ENCODE results near the gene PACS2.

Gene PACS2

GRCh38 chr14:105397350-105397931 is 82.9 kb downstream of the PACS2 start:
- peak overlapping the region; percentile 66 for H3K4me3 ChIP-seq (ENCODE audit: low read depth, low read length)
- H3K27me3 ChIP-seq: no peaks in the 10 kb centered on the region
- peak; percentile 8 for DNase-seq
- peaks cover 3% of the 10 kb centered on the region for H3K4me1 ChIP-seq
- H3K36me3 ChIP-seq: peaks cover 21% of the 10 kb centered on the region
- peaks cover 14% of the 10 kb centered on the region; the same call in 1 of the 2 replicates for H3K9me3 ChIP-seq
- TF ChIP-seq CTCF (IDR thresholded peaks at IDR 0.05; ENCODE audit: low read depth, low read length): no peak

GRCh38 chr14:105398044-105398725 is 83.6 kb downstream of the PACS2 start, which contains the start of gene TEX22:
TEX22 (plus strand) TSS chr14:105398538; CDS start chr14:105399341, 803 bp downstream.
- peak; percentile 20 for TF ChIP-seq CTCF (IDR thresholded peaks at IDR 0.05; ENCODE audit: low read depth, low read length)
- peak within 1 kb of the TSS; percentile 66 for H3K4me3 ChIP-seq (ENCODE audit: low read depth, low read length)
- DNase-seq: peak; percentile 96
- H3K4me1 ChIP-seq: peaks cover 3% of the 10 kb centered on the region
- no peaks in the 10 kb centered on the region for H3K27me3 ChIP-seq
- peaks cover 21% of the 10 kb centered on the region for H3K36me3 ChIP-seq
- H3K9me3 ChIP-seq: peaks cover 14% of the 10 kb centered on the region; the same call in 1 of the 2 replicates

GRCh38 chr14:105398726-105399465 is 84.3 kb downstream of the PACS2 start:
- Histone ChIP-seq H3K36me3 (peaks cover 21% of the 10 kb centered on the region), H3K4me1 (peaks cover 3% of the 10 kb centered on the region), H3K27me3 (no peaks in the 10 kb centered on the region), H3K4me3 (ENCODE audit: low read depth, low read length) (peak overlapping the region; percentile 66), H3K9me3 (peaks cover 16% of the 10 kb centered on the region; the same call in 1 of the 2 replicates)
- DNase-seq: peak; percentile 80
- no peak for TF ChIP-seq CTCF (IDR thresholded peaks at IDR 0.05; ENCODE audit: low read depth, low read length)

GRCh38 chr14:105399466-105399775 is 84.9 kb downstream of the PACS2 start:
- peak overlapping the region; percentile 66 for H3K4me3 ChIP-seq (ENCODE audit: low read depth, low read length)

GRCh38 chr14:105400016-105400415 is 85.5 kb downstream of the PACS2 start:
- H3K4me3 ChIP-seq (ENCODE audit: low read depth, low read length): no peak overlapping the region
- peaks cover 3% of the 10 kb centered on the region for H3K4me1 ChIP-seq
- no peak for DNase-seq
- no peak for TF ChIP-seq CTCF (IDR thresholded peaks at IDR 0.05; ENCODE audit: low read depth, low read length)
- no peaks in the 10 kb centered on the region for H3K27me3 ChIP-seq
- peaks cover 21% of the 10 kb centered on the region for H3K36me3 ChIP-seq
- peaks cover 16% of the 10 kb centered on the region; the same call in 1 of the 2 replicates for H3K9me3 ChIP-seq

More at GRCh38 chr14:105399466-105399775, 84.9 kb downstream of the PACS2 start:
- peak; percentile 52 for DNase-seq
- peaks cover 16% of the 10 kb centered on the region; the same call in 1 of the 2 replicates for H3K9me3 ChIP-seq
- peaks cover 21% of the 10 kb centered on the region for H3K36me3 ChIP-seq
- TF ChIP-seq CTCF (IDR thresholded peaks at IDR 0.05; ENCODE audit: low read depth, low read length): no peak
- peaks cover 3% of the 10 kb centered on the region for H3K4me1 ChIP-seq
- H3K27me3 ChIP-seq: no peaks in the 10 kb centered on the region
